Measurements from ENCODE around the gene ZNF91. TPM values are rescaled to one million over a fixed set of nuclear protein-coding genes. Genes with fewer than 3 reads are reported as not detected.

The ZNF91 gene
- total RNA-seq, 1 experiment from 2014 or later: 37.4 TPM

DNA sequence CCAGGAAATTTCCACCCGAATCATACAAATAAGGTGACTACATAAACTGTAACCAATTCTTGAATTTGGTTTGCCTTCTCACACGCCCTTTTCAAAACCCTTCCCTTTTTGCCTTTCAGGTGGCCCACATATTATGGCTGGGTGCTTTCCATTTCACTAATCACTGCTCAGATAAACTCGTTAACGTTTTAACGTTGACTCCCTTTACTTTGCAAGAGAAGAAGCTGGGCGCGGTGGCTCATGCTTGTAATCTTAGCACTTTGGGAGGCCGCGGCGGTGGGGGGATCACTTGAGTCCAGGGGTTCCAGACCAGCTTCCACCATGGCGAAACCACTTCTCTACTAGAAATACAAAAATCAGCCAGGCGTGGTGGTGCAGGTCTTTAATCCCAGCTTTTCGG, 19.8 kb upstream of the ZNF91 start:
- Histone ChIP-seq H3K9me2 (ENCODE audit: insufficient read depth) (no peaks in the 10 kb centered on the region), H3K27me3 (ENCODE audit: insufficient read depth, low read depth) (no peaks in the 10 kb centered on the region), H3K4me1 (replicated peaks; ENCODE audit: insufficient read depth) (no peaks in the 10 kb centered on the region), H3K9me3 (ENCODE audit: insufficient read depth, low read depth) (peaks cover 4% of the 10 kb centered on the region; the same call in 1 of the 2 replicates), H3K4me3 (no peak overlapping the region), H3K36me3 (ENCODE audit: low read depth) (no peaks in the 10 kb centered on the region), H3K4me2 (no peak overlapping the region), H3K27ac (no peak overlapping the region), H4K20me1 (ENCODE audit: insufficient read depth) (no peaks in the 10 kb centered on the region), H2AFZ (0 out of 2 replicates have a peak overlapping the region, but pooled peaks have one; percentile 39), H3F3A (ENCODE audit: insufficient read depth, low read depth) (no peaks in the 10 kb centered on the region), H3K79me2 (ENCODE audit: low read depth) (no peaks in the 10 kb centered on the region)
- ChIA-PET POLR2A (ENCODE audit: unreplicated experiment) (no interaction called here), CTCF (interaction anchor here (0.6 kb wide), 1 partner anchor 692 kb away, joined by 3 read pairs; no protein-coding TSS in a partner anchor)
- intact Hi-C loops (cut with micrococcal nuclease; ENCODE audit: unreplicated experiment): no loop called here
- TF ChIP-seq, protein P1, sequence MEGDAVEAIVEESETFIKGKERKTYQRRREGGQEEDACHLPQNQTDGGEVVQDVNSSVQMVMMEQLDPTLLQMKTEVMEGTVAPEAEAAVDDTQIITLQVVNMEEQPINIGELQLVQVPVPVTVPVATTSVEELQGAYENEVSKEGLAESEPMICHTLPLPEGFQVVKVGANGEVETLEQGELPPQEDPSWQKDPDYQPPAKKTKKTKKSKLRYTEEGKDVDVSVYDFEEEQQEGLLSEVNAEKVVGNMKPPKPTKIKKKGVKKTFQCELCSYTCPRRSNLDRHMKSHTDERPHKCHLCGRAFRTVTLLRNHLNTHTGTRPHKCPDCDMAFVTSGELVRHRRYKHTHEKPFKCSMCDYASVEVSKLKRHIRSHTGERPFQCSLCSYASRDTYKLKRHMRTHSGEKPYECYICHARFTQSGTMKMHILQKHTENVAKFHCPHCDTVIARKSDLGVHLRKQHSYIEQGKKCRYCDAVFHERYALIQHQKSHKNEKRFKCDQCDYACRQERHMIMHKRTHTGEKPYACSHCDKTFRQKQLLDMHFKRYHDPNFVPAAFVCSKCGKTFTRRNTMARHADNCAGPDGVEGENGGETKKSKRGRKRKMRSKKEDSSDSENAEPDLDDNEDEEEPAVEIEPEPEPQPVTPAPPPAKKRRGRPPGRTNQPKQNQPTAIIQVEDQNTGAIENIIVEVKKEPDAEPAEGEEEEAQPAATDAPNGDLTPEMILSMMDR (conservative IDR thresholded peaks at IDR 0.05): no peak
- no peak for TF ChIP-seq EZH2 (IDR thresholded peaks at IDR 0.05; ENCODE audit: low read depth)
- no TSS peak for BruUV-seq (replicated peaks)
- DNase-seq: no peak

DNA sequence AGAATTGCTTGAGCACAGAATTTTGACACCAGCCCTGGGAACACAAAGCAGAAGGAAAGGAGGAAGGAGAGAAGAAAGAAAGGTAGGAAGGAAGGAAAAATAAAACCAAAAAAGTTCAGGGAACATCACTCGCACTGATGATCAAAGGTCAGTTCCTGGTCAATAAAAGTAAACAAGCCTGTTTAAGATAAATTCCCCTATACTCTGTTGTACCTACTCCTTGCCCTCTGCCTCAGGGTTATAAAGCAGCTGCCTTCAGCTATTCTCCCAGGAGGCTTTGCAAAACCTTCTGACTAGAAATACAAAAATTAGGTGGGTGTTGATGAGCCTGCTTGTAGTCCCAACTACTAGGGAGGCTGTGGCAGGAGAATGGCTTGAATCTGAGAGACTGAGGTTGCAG, 14.9 kb upstream of the ZNF91 start:
- Histone ChIP-seq H3K36me3 (ENCODE audit: low read depth) (no peaks in the 10 kb centered on the region), H4K20me1 (ENCODE audit: insufficient read depth) (no peaks in the 10 kb centered on the region), H3K79me2 (ENCODE audit: low read depth) (no peaks in the 10 kb centered on the region), H3K4me3 (no peak overlapping the region), H3F3A (ENCODE audit: insufficient read depth, low read depth) (no peaks in the 10 kb centered on the region), H3K4me2 (no peak overlapping the region), H3K9me2 (ENCODE audit: insufficient read depth) (no peaks in the 10 kb centered on the region), H2AFZ (0 out of 2 replicates have a peak overlapping the region, but pooled peaks have one; percentile 9), H3K27ac (no peak overlapping the region), H3K9me3 (ENCODE audit: insufficient read depth, low read depth) (no peaks in the 10 kb centered on the region; the same call in 1 of the 2 replicates), H3K4me1 (replicated peaks; ENCODE audit: insufficient read depth) (no peaks in the 10 kb centered on the region), H3K27me3 (ENCODE audit: insufficient read depth, low read depth) (no peaks in the 10 kb centered on the region)
- BruUV-seq (replicated peaks): no TSS peak
- intact Hi-C loops (cut with micrococcal nuclease; ENCODE audit: unreplicated experiment): no loop called here
- TF ChIP-seq EZH2 (IDR thresholded peaks at IDR 0.05; ENCODE audit: low read depth): no peak
- TF ChIP-seq, protein P1 (conservative IDR thresholded peaks at IDR 0.05): no peak
- DNase-seq: no peak
- ChIA-PET CTCF (no interaction called here), POLR2A (ENCODE audit: unreplicated experiment) (interaction anchor here (0.6 kb wide), 1 partner anchor 129 kb away, joined by 12 read pairs; no protein-coding TSS in a partner anchor)

DNA sequence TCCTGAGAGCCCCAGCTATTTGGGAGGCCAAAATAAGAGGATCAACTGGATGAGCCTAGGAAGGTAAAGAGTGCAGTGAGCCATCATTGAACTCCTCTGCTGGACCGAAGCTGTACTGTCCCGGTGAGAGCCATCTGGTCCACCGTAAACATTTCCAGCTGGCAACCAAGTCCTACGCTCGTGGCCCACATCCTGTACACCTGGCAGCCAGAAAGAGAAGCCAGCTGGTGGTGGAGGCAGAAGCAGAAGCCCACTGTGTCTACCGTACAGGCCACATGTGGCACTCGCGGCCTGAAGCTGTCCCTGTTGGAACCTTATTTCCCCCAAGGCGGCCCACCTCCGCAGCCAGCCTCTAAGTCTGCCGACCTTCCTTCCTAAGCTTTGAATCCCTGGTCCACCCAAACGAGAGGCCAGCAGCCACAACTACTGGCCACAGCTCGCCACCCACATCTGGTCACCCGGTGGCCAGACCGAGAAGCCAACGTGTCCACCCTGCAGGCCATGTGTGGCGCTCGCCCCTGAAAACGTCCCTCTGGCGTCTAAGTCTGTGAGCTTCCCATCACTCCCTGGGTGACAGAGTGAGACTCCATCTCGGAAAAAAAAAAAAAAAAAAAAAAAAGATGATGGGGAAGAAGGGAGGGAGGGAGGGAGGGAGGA, 14.2 kb upstream of the ZNF91 start:
- BruUV-seq (replicated peaks): no TSS peak
- Histone ChIP-seq H4K20me1 (ENCODE audit: insufficient read depth) (no peaks in the 10 kb centered on the region), H3K9me2 (ENCODE audit: insufficient read depth) (no peaks in the 10 kb centered on the region), H3K79me2 (ENCODE audit: low read depth) (no peaks in the 10 kb centered on the region), H3K4me1 (replicated peaks; ENCODE audit: insufficient read depth) (no peaks in the 10 kb centered on the region), H3K9me3 (ENCODE audit: insufficient read depth, low read depth) (no peaks in the 10 kb centered on the region; the same call in 1 of the 2 replicates), H3K27ac (no peak overlapping the region), H3K36me3 (ENCODE audit: low read depth) (no peaks in the 10 kb centered on the region), H3K4me2 (no peak overlapping the region), H3K27me3 (ENCODE audit: insufficient read depth, low read depth) (no peaks in the 10 kb centered on the region), H3F3A (ENCODE audit: insufficient read depth, low read depth) (no peaks in the 10 kb centered on the region), H2AFZ (no peak overlapping the region), H3K4me3 (no peak overlapping the region)
- TF ChIP-seq EZH2 (IDR thresholded peaks at IDR 0.05; ENCODE audit: low read depth): no peak
- TF ChIP-seq, protein P1 (conservative IDR thresholded peaks at IDR 0.05): no peak
- CTCF ChIA-PET: no interaction called here
- intact Hi-C loops (cut with micrococcal nuclease; ENCODE audit: unreplicated experiment): no loop called here
- DNase-seq: no peak
- POLR2A ChIA-PET (ENCODE audit: unreplicated experiment): no interaction called here
